Measurements from ENCODE around the gene CCN5. TPM values are rescaled to one million over a fixed set of nuclear protein-coding genes. Genes with fewer than 3 reads are reported as not detected.

Gene CCN5
- total RNA-seq, 1 donor from 2014 or later = not detected

DNA sequence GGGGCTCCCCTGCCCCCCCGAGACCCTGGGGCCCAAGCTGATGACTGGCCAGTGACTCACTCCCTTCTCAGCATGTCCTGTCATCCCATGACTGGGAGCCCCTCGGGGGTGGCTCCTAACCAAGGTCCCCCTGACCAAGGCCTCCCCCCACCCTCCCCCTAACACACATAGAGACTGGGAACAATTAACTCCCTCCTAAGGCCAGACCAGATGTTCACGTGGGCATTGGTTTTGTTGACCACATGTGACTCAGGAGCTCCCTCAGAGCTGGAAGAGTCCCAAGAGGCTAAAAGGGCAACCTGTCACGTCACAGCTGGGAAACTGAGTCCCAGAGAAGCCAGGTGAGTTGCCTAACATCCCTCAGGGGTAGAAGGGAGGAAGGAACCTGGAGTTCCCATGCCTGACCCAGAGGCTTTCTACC lies 10.6 kb upstream of the CCN5 start:
- H3K9me3 Mint-ChIP-seq (ENCODE audit: unreplicated experiment) = no peaks in the 10 kb centered on the region
- H3K4me1 Mint-ChIP-seq (ENCODE audit: unreplicated experiment) = no peaks in the 10 kb centered on the region
- peaks cover 6% of the 10 kb centered on the region for H3K36me3 Mint-ChIP-seq (ENCODE audit: low read depth, unreplicated experiment)
- no peaks in the 10 kb centered on the region for H3K27me3 Mint-ChIP-seq (ENCODE audit: unreplicated experiment)
- H3K27ac Mint-ChIP-seq (ENCODE audit: unreplicated experiment) = no peak overlapping the region
- DNase-seq (ENCODE audit: low spot score) = no peak
- no peak overlapping the region for H3K4me3 Mint-ChIP-seq (ENCODE audit: unreplicated experiment)
- TF ChIP-seq, protein P1, sequence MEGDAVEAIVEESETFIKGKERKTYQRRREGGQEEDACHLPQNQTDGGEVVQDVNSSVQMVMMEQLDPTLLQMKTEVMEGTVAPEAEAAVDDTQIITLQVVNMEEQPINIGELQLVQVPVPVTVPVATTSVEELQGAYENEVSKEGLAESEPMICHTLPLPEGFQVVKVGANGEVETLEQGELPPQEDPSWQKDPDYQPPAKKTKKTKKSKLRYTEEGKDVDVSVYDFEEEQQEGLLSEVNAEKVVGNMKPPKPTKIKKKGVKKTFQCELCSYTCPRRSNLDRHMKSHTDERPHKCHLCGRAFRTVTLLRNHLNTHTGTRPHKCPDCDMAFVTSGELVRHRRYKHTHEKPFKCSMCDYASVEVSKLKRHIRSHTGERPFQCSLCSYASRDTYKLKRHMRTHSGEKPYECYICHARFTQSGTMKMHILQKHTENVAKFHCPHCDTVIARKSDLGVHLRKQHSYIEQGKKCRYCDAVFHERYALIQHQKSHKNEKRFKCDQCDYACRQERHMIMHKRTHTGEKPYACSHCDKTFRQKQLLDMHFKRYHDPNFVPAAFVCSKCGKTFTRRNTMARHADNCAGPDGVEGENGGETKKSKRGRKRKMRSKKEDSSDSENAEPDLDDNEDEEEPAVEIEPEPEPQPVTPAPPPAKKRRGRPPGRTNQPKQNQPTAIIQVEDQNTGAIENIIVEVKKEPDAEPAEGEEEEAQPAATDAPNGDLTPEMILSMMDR (IDR thresholded peaks at IDR 0.05; ENCODE audit: unreplicated experiment) = no peak

DNA sequence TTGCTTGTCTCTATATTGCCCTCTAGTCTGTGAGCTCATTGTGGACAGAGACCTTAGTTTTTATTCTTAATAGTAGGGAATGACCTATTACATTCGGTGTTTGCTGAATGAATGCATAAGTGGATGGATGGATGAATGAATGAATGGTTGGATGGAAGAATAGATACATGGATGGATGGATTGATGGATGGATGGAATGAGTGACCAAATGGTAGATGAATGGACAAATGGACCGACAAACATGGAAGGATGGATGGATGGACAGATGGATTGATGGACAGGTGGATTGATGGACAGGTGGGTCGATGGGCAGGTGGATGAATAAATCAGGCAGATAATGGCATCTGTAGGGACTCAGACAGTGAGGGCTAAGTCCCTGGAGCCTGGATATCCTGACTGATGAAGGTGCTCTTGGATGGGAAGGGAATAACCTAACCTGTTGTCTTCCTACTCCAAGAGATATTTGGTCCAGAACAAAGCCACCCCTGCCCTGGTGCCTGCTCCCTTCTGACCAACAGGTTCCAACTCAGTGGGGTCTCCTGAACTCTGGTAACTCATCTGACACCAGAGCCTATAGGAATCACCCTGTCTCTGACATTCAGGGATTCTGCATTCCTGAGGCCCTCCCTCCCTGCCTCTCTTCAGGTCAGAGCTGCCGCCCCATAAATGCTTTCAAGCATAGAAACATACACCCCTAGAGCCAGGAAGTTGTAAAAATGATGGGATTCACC lies 9.6 kb upstream of the CCN5 start:
- Mint-ChIP-seq H3K4me3 (ENCODE audit: unreplicated experiment) (no peak overlapping the region), H3K27me3 (ENCODE audit: unreplicated experiment) (no peaks in the 10 kb centered on the region), H3K9me3 (ENCODE audit: unreplicated experiment) (no peaks in the 10 kb centered on the region), H3K27ac (ENCODE audit: unreplicated experiment) (peak overlapping the region; percentile 3), H3K4me1 (ENCODE audit: unreplicated experiment) (no peaks in the 10 kb centered on the region), H3K36me3 (ENCODE audit: low read depth, unreplicated experiment) (peaks cover 6% of the 10 kb centered on the region)
- TF ChIP-seq, protein P1 (IDR thresholded peaks at IDR 0.05; ENCODE audit: unreplicated experiment) = no peak
- DNase-seq (ENCODE audit: low spot score) = no peak

DNA sequence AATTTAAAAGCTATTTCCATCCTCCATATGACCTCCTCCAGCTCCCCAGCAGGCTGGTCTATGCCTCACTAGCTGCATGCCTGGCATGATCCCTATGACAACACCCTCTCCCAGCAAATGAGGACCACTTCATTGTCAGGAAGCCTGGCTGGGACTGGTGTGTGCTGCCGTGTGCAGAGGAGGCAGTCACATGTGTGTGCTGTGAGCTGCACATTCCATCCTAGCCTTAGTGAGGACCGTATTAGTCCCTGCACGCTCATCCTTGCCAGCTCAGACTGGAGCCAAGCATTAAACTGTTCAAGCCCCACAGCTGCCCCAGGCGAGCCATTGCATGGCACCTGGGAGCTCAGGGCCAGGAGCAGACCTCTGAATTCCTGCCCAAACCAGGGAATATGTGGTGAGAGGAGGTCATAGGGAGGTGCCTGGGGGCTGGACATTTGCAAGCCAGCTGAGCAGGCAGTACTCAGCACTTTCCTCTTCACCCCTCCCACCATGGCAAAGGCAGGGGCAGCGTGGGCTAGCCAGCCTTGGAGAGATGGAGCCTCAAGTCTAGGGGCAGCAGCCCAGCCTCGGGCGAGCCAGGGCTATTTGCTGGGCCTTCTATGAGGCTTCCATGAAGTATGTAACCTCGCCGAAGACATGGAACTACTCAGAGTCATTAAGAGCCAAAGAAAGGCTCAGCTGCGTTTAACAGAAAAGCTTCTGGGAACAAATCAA lies 8.7 kb upstream of the CCN5 start:
- H3K27ac Mint-ChIP-seq (ENCODE audit: unreplicated experiment) = no peak overlapping the region
- no peaks in the 10 kb centered on the region for H3K9me3 Mint-ChIP-seq (ENCODE audit: unreplicated experiment)
- H3K4me1 Mint-ChIP-seq (ENCODE audit: unreplicated experiment) = no peaks in the 10 kb centered on the region

DNA sequence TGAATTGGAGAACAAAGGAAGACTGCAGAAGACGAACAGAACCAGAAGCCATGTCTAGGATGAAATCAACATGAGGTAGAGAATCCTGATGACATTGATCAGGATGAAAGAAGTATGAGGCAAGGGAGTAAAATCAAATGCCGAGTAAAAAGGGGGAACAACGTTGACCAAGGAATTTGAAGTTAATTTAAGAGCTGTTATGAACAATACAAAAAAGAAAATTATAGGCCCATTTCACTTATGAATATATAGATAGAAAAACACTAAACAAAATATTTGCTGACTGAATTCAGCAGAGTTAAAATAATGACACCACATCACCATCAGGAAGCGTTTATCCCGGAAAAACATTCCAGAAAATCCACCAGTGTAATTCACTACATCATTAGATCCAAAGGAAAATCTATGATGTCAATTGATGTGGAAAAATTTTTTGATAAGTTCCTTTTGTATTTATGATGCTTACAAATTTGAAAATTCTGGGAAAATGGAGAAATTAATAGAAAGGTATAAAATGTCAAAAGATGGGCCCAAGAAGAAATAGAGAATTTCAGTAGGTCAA lies 8.1 kb upstream of the CCN5 start:
- no peaks in the 10 kb centered on the region for H3K4me1 Mint-ChIP-seq (ENCODE audit: unreplicated experiment)
- TF ChIP-seq, protein P1 (IDR thresholded peaks at IDR 0.05; ENCODE audit: unreplicated experiment) = no peak
- H3K36me3 Mint-ChIP-seq (ENCODE audit: low read depth, unreplicated experiment) = peaks cover 6% of the 10 kb centered on the region
- DNase-seq (ENCODE audit: low spot score) = no peak
- peaks cover 2% of the 10 kb centered on the region for H3K27me3 Mint-ChIP-seq (ENCODE audit: unreplicated experiment)
- no peak overlapping the region for H3K4me3 Mint-ChIP-seq (ENCODE audit: unreplicated experiment)
- no peaks in the 10 kb centered on the region for H3K9me3 Mint-ChIP-seq (ENCODE audit: unreplicated experiment)
- no peak overlapping the region for H3K27ac Mint-ChIP-seq (ENCODE audit: unreplicated experiment)

More for the DNA sequence above, 8.7 kb upstream of the CCN5 start:
- peaks cover 6% of the 10 kb centered on the region for H3K36me3 Mint-ChIP-seq (ENCODE audit: low read depth, unreplicated experiment)
- no peak for DNase-seq (ENCODE audit: low spot score)
- H3K27me3 Mint-ChIP-seq (ENCODE audit: unreplicated experiment) = no peaks in the 10 kb centered on the region
- H3K4me3 Mint-ChIP-seq (ENCODE audit: unreplicated experiment) = no peak overlapping the region
- TF ChIP-seq, protein P1 (IDR thresholded peaks at IDR 0.05; ENCODE audit: unreplicated experiment) = no peak

DNA sequence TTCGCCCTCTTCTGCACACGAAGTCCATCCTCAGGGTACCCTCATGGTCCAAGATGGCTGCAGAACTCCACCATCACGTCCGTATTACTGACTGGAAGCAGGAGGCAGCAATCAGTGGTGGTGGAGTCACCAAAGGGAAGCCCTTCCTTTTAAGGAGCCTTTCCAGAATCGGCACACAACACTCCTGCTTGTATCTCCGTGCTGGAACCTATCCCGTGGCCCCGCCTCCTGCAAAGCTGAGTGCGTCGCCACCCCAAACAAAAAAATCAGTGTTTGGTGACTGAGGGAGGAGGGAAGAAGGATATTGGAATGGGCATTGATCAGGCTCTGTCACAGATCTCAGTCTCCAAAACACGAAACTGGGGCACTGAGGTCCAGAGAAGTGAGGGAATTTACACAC lies 5.8 kb upstream of the CCN5 start:
- Mint-ChIP-seq H3K36me3 (ENCODE audit: low read depth, unreplicated experiment) (peaks cover 6% of the 10 kb centered on the region), H3K27me3 (ENCODE audit: unreplicated experiment) (peaks cover 2% of the 10 kb centered on the region), H3K9me3 (ENCODE audit: unreplicated experiment) (no peaks in the 10 kb centered on the region), H3K4me3 (ENCODE audit: unreplicated experiment) (no peak overlapping the region), H3K4me1 (ENCODE audit: unreplicated experiment) (no peaks in the 10 kb centered on the region), H3K27ac (ENCODE audit: unreplicated experiment) (no peak overlapping the region)
- no peak for DNase-seq (ENCODE audit: low spot score)
- TF ChIP-seq, protein P1 (IDR thresholded peaks at IDR 0.05; ENCODE audit: unreplicated experiment) = no peak

Measured in endothelial cell (in vitro differentiated cells).